GM12878 (cell line): ENCODE data around the gene STK32B.

Experiments
- CTCF ChIP-seq, 3 experiments: IDR thresholded peaks in 2 of 3; conservative IDR thresholded peaks in 1 of 3; 2 replicates each; pipeline ENCODE4 v1.5.1; 2011; ENCODE audit warnings: low read depth in 3 of 3, low read length in 3 of 3, mild to moderate bottlenecking in 3 of 3, control low read depth in 2 of 3, moderate library complexity in 2 of 3, inconsistent platforms in 1 of 3, mixed read lengths in 1 of 3; ENCODE audit not compliant: control insufficient read depth in 2 of 3, insufficient read depth in 1 of 3; ENCODE audit errors: extremely low read depth in 1 of 3
- HCFC1 ChIP-seq: fragments of 150-350 bp; IDR thresholded peaks from 2 replicates; pipeline ENCODE4 v1.6.1; 2014; ENCODE audit warnings: low read length
- SP1 ChIP-seq: IDR thresholded peaks from one replicate; pipeline ENCODE4 v1.6.1; 2011; ENCODE audit warnings: low read depth, low read length
- TCF3 ChIP-seq: IDR thresholded peaks from 2 replicates; pipeline ENCODE4 v1.6.1; 2012; ENCODE audit warnings: low read depth, mild to moderate bottlenecking, low read length, borderline replicate concordance; ENCODE audit not compliant: insufficient read depth

DNA sequence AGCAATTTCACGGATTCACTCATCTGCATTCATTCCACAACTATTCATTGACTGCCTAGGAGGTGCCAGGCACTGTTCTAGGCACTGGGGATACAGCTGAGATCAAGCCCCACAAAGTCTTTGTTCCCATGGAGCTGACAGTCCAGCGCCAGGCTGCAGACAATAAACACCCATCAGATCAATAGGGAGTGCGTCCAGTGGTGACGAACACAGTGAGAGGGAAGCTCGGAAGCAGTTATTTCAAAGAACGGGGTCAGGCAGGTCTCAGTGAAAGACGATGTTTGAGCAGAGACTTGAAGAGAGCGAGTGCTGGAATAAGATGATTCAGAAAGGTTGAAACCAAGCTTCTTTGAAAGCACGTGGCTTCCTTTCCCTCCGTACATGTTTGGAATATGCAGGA, 489.9 kb downstream of the STK32B start:
- no peak for TF ChIP-seq HCFC1
- TF ChIP-seq CTCF (IDR thresholded peaks at IDR 0.05 in 2 of 3, conservative IDR thresholded peaks at IDR 0.05 in 1 of 3; ENCODE audit: control insufficient read depth in 2 of 3, extremely low read depth in 1 of 3, insufficient read depth in 1 of 3, low read depth in 3 of 3, low read length in 3 of 3), result no peak
- no peak for TF ChIP-seq TCF3
- no peak for TF ChIP-seq SP1
